Measurements from ENCODE around the gene CACNA1C.

CACNA1C gene

GRCh38 chr12:2553388-2554126, 500.8 kb downstream of the CACNA1C start:
- peak; percentile 29 for DNase-seq (ENCODE audit: low spot score)

GRCh38 chr12:2555487-2556082, 502.8 kb downstream of the CACNA1C start:
- no peak for DNase-seq (ENCODE audit: low spot score)

- no peak for DNase-seq (ENCODE audit: low spot score)
Measured at GRCh38 chr12:2557597-2557996, 504.8 kb downstream of the CACNA1C start.

- no peak for DNase-seq (ENCODE audit: low spot score)
Measured at GRCh38 chr12:2559931-2560330, 507.1 kb downstream of the CACNA1C start.

- DNase-seq (ENCODE audit: low spot score) = no peak
Measured at GRCh38 chr12:2560356-2560755, 507.6 kb downstream of the CACNA1C start.

- DNase-seq (ENCODE audit: low spot score) = no peak
Measured at GRCh38 chr12:2561367-2561766, 508.6 kb downstream of the CACNA1C start.

- no peak for DNase-seq (ENCODE audit: low spot score)
Measured at GRCh38 chr12:2562400-2562799, 509.6 kb downstream of the CACNA1C start.

- no peak for DNase-seq (ENCODE audit: low spot score)
Measured at GRCh38 chr12:2563709-2564108, 510.9 kb downstream of the CACNA1C start.

GRCh38 chr12:2566161-2566560, 513.4 kb downstream of the CACNA1C start:
- DNase-seq (ENCODE audit: low spot score) = no peak

- no peak for DNase-seq (ENCODE audit: low spot score)
Measured at GRCh38 chr12:2567711-2568110, 514.9 kb downstream of the CACNA1C start.

- DNase-seq (ENCODE audit: low spot score) = peak; percentile 56
Measured at GRCh38 chr12:2570562-2570961, 517.8 kb downstream of the CACNA1C start.

GRCh38 chr12:2574355-2574935, 521.7 kb downstream of the CACNA1C start:
- DNase-seq (ENCODE audit: low spot score) = no peak

- DNase-seq (ENCODE audit: low spot score) = no peak
Measured at GRCh38 chr12:2575245-2575644, 522.5 kb downstream of the CACNA1C start.

- DNase-seq (ENCODE audit: low spot score) = no peak
Measured at GRCh38 chr12:2578211-2578610, 525.4 kb downstream of the CACNA1C start.

- no peak for DNase-seq (ENCODE audit: low spot score)
Measured at GRCh38 chr12:2578772-2579171, 526.0 kb downstream of the CACNA1C start.

GRCh38 chr12:2580821-2581220, 528.0 kb downstream of the CACNA1C start:
- no peak for DNase-seq (ENCODE audit: low spot score)

- DNase-seq (ENCODE audit: low spot score) = no peak
Measured at GRCh38 chr12:2581293-2582045, 528.7 kb downstream of the CACNA1C start.

GRCh38 chr12:2582631-2583030, 529.8 kb downstream of the CACNA1C start:
- DNase-seq (ENCODE audit: low spot score) = no peak

- peak; percentile 27 for DNase-seq (ENCODE audit: low spot score)
Measured at GRCh38 chr12:2583091-2583497, 530.3 kb downstream of the CACNA1C start.

- DNase-seq (ENCODE audit: low spot score) = no peak
Measured at GRCh38 chr12:2583642-2584401, 531.0 kb downstream of the CACNA1C start.

- DNase-seq (ENCODE audit: low spot score) = no peak
Measured at GRCh38 chr12:2586156-2587038, 533.6 kb downstream of the CACNA1C start.

All from putamen (tissue), 1 donor.